ENCODE measurements around the gene BCL2L2. TPM values are rescaled to one million over a fixed set of nuclear protein-coding genes. Genes with fewer than 3 reads are reported as not detected.

Gene BCL2L2
- total RNA-seq, 1 donor from 2014 or later: 21.4 TPM

GRCh38 chr14:23320584-23321571, 14.2 kb downstream of the BCL2L2 start, which contains the start of gene PABPN1:
Gene PABPN1 (plus strand): TSS chr14:23321457. CDS start chr14:23321470, 13 bp downstream.
- H3K4me1 Mint-ChIP-seq (ENCODE audit: low read depth, unreplicated experiment): peaks cover 11% of the 10 kb centered on the region

GRCh38 chr14:23321572-23322547, 15.2 kb downstream of the BCL2L2 start:
- peak; percentile 37 for DNase-seq (ENCODE audit: low read depth)
- Histone ChIP-seq H3K36me3 (ENCODE audit: insufficient read depth, low read length) (peaks cover 25% of the 10 kb centered on the region), H3K27ac (ENCODE audit: low read depth, low read length) (peak overlapping the region; percentile 90), H3K4me3 (ENCODE audit: insufficient read depth, low read depth, low read length) (peak overlapping the region; percentile 87), H3K79me2 (ENCODE audit: insufficient read depth, low read length) (peaks cover 39% of the 10 kb centered on the region), H3K9ac (ENCODE audit: low read length) (peak overlapping the region; percentile 98), H3K27me3 (ENCODE audit: insufficient read depth, low read length) (no peaks in the 10 kb centered on the region), H4K20me1 (ENCODE audit: insufficient read depth, low read length) (peaks cover 36% of the 10 kb centered on the region), H3K4me1 (ENCODE audit: insufficient read depth, low read length) (peaks cover 14% of the 10 kb centered on the region), H2AFZ (ENCODE audit: low read depth, low read length) (no peak overlapping the region), H3K9me3 (ENCODE audit: insufficient read depth, low read depth, low read length) (no peaks in the 10 kb centered on the region), H3K4me2 (ENCODE audit: low read length) (peak overlapping the region; percentile 88)
- H3K27me3 Mint-ChIP-seq (ENCODE audit: low read depth, unreplicated experiment): no peaks in the 10 kb centered on the region
- no peak for TF ChIP-seq EZH2 (IDR thresholded peaks at IDR 0.05; ENCODE audit: insufficient read depth, low read length)
- no peak for TF ChIP-seq CTCF (IDR thresholded peaks at IDR 0.05; ENCODE audit: insufficient read depth, low read depth, low read length)
- FAIRE-seq: no peak
- peaks cover 12% of the 10 kb centered on the region for H3K36me3 Mint-ChIP-seq (ENCODE audit: low read depth, unreplicated experiment)
- H3K9me3 Mint-ChIP-seq (ENCODE audit: unreplicated experiment): no peaks in the 10 kb centered on the region
- H3K4me3 Mint-ChIP-seq (ENCODE audit: unreplicated experiment): peak overlapping the region; percentile 88
- peaks cover 11% of the 10 kb centered on the region for H3K4me1 Mint-ChIP-seq (ENCODE audit: low read depth, unreplicated experiment)
- peak overlapping the region; percentile 92 for H3K27ac Mint-ChIP-seq (ENCODE audit: unreplicated experiment)

More at GRCh38 chr14:23320584-23321571, 14.2 kb downstream of the BCL2L2 start, which contains the start of gene PABPN1:
- Mint-ChIP-seq H3K27ac (ENCODE audit: unreplicated experiment) (peak within 1 kb of the TSS; percentile 93), H3K27me3 (ENCODE audit: low read depth, unreplicated experiment) (no peaks in the 10 kb centered on the region), H3K36me3 (ENCODE audit: low read depth, unreplicated experiment) (peaks cover 10% of the 10 kb centered on the region), H3K4me3 (ENCODE audit: unreplicated experiment) (peak within 1 kb of the TSS; percentile 88), H3K9me3 (ENCODE audit: unreplicated experiment) (no peaks in the 10 kb centered on the region)
- Histone ChIP-seq H3K79me2 (ENCODE audit: insufficient read depth, low read length) (peaks cover 41% of the 10 kb centered on the region), H3K4me3 (ENCODE audit: insufficient read depth, low read depth, low read length) (peak within 1 kb of the TSS; percentile 87), H3K27me3 (ENCODE audit: insufficient read depth, low read length) (no peaks in the 10 kb centered on the region), H3K9ac (ENCODE audit: low read length) (peak within 1 kb of the TSS; percentile 98), H3K9me3 (ENCODE audit: insufficient read depth, low read depth, low read length) (no peaks in the 10 kb centered on the region), H3K27ac (ENCODE audit: low read depth, low read length) (peak within 1 kb of the TSS; percentile 91), H3K4me1 (ENCODE audit: insufficient read depth, low read length) (peaks cover 14% of the 10 kb centered on the region), H3K4me2 (ENCODE audit: low read length) (peak within 1 kb of the TSS; percentile 88), H2AFZ (ENCODE audit: low read depth, low read length) (peak within 1 kb of the TSS; percentile 89), H3K36me3 (ENCODE audit: insufficient read depth, low read length) (peaks cover 25% of the 10 kb centered on the region), H4K20me1 (ENCODE audit: insufficient read depth, low read length) (peaks cover 27% of the 10 kb centered on the region)
- FAIRE-seq (peak; percentile 49), DNase-seq (ENCODE audit: low read depth) (peak; percentile 99)
- TF ChIP-seq CTCF (IDR thresholded peaks at IDR 0.05; ENCODE audit: insufficient read depth, low read depth, low read length) (no peak), EZH2 (IDR thresholded peaks at IDR 0.05; ENCODE audit: insufficient read depth, low read length) (no peak)

Measured in astrocyte (in vitro differentiated cells and primary cell).